ENCODE results near the gene PRR30. TPM values are rescaled to one million over a fixed set of nuclear protein-coding genes. Genes with fewer than 3 reads are reported as not detected.

The PRR30 gene
- polyA plus RNA-seq, 3 donors, result not detected

DNA sequence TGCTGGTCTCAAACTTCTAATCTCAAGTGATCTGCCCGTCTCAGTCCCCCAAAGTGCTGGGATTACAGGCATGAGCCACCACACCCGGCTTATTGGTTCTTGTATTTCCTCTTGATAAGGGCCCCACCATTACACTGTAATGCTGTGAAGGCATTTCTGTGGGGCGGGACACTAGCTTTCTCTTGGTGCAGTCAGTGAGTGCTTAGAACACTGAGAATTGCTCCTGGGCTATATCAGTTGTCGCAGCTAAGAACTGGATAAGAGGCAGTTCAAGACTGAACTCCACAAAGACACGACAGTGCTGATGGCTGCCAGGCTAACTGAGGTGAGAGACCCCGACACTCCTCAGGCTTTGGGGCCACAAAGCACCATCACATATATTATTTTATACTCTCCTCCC, 50.6 kb downstream of the PRR30 start:
- no peak for DNase-seq (ENCODE audit: extremely low read depth in 1 of 11, low read depth in 9 of 11, low spot score in 4 of 11)

DNA sequence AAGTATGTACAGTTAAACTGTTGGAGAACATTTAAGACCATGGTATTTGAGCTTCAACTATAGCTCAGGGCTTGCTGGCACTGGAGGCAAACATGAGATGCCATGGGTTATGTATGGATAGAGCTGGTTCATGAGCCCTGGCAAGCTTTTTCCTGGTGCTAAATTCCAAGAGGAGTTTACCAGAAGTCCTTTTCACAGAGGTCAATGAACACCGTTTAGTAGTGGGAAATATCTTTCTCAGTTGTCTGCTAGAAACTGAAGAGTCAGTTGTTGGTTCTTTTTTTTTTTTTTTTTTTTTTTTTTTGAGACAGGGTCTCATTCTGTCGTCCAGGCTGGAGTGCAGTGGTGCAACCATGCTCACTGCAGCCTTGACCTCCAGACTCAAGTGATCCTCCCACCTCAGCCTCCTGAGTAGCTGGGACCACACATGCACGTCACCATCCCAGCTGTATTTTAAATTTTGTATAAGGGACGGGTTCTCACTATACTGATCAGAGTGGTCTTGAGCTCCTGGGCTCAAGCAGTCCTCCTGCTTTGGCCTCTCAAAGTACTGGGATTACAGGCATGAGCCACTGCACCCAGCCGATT, 51.3 kb downstream of the PRR30 start:
- DNase-seq (ENCODE audit: extremely low read depth in 1 of 11, low read depth in 9 of 11, low spot score in 4 of 11), result no peak

Other genes starting within 250 kb of the PRR30 start
- gene MAPRE3, start 168.8 kb downstream of the PRR30 start, polyA plus RNA-seq (ENCODE audit: insufficient read length in 3 of 3), result 10 to 100 TPM in 2 of 3 donors, 1 to 10 TPM in 1; 9.6 to 15.8 (median 12.6) TPM
- 10 to 100 TPM; 55.8 to 71.9 (median 63.6) TPM for gene TMEM214, start 106.4 kb downstream of the PRR30 start, polyA plus RNA-seq (ENCODE audit: insufficient read length in 3 of 3)
- gene AGBL5, start 87.7 kb downstream of the PRR30 start, polyA plus RNA-seq (ENCODE audit: insufficient read length in 3 of 3), result 10 to 100 TPM; 61.9 to 66.8 (median 65.2) TPM
- gene OST4, start 67.8 kb downstream of the PRR30 start, polyA plus RNA-seq (ENCODE audit: insufficient read length in 3 of 3), result 100 to 1,000 TPM; 234 to 273 (median 243) TPM
- gene EMILIN1, start 60.8 kb downstream of the PRR30 start, polyA plus RNA-seq (ENCODE audit: insufficient read length in 3 of 3), result 100 to 1,000 TPM in 1 of 3 donors, 10 to 100 TPM in 2; 53.5 to 130 (median 96.3) TPM
- gene KHK, start 52.6 kb downstream of the PRR30 start, polyA plus RNA-seq (ENCODE audit: insufficient read length in 3 of 3), result 10 to 100 TPM; 42.9 to 58.5 (median 55.3) TPM
- gene CGREF1, start 20.3 kb downstream of the PRR30 start, polyA plus RNA-seq (ENCODE audit: insufficient read length in 3 of 3), result 1 to 10 TPM; 6.2 to 8.6 (median 7.4) TPM
- 1 to 10 TPM; 1.3 to 1.9 (median 1.6) TPM for gene ABHD1, start 15.6 kb downstream of the PRR30 start, polyA plus RNA-seq (ENCODE audit: insufficient read length in 3 of 3)
- 10 to 100 TPM; 42.0 to 55.0 (median 46.4) TPM for gene PREB, start 4.8 kb downstream of the PRR30 start, polyA plus RNA-seq (ENCODE audit: insufficient read length in 3 of 3)
- under 1 TPM; 0.51 to 0.78 (median 0.62) TPM for gene TCF23, start 9.6 kb upstream of the PRR30 start, polyA plus RNA-seq (ENCODE audit: insufficient read length in 3 of 3)
- gene ATRAID, start 72.6 kb upstream of the PRR30 start, polyA plus RNA-seq (ENCODE audit: insufficient read length in 3 of 3), result 100 to 1,000 TPM; 148 to 150 (median 148) TPM
- gene SLC5A6, start 72.9 kb upstream of the PRR30 start, polyA plus RNA-seq (ENCODE audit: insufficient read length in 3 of 3), result 10 to 100 TPM; 37.2 to 47.6 (median 42.0) TPM
- gene CAD, start 78.0 kb upstream of the PRR30 start, polyA plus RNA-seq (ENCODE audit: insufficient read length in 3 of 3), result 10 to 100 TPM; 50.4 to 54.6 (median 54.1) TPM
- gene SLC30A3, start 123.6 kb upstream of the PRR30 start, polyA plus RNA-seq (ENCODE audit: insufficient read length in 3 of 3), result 1 to 10 TPM; 6.0 to 9.2 (median 7.6) TPM
- gene DNAJC5G, start 136.0 kb upstream of the PRR30 start, polyA plus RNA-seq (ENCODE audit: insufficient read length in 3 of 3), result 1 to 10 TPM in 2 of 3 donors, under 1 TPM in 1; 0.59 to 1.7 (median 1.4) TPM
- gene TRIM54, start 143.0 kb upstream of the PRR30 start, polyA plus RNA-seq (ENCODE audit: insufficient read length in 3 of 3), result 1 to 10 TPM; 5.3 to 7.7 (median 5.7) TPM
- gene UCN, start 169.0 kb upstream of the PRR30 start, polyA plus RNA-seq (ENCODE audit: insufficient read length in 3 of 3), result 1 to 10 TPM in 1 of 3 donors, under 1 TPM in 2; 0.56 to 1.1 (median 0.82) TPM
- gene MPV17, start 183.7 kb upstream of the PRR30 start, polyA plus RNA-seq (ENCODE audit: insufficient read length in 3 of 3), result 10 to 100 TPM; 74.0 to 90.5 (median 81.4) TPM
- 10 to 100 TPM; 68.4 to 72.3 (median 71.3) TPM for gene GTF3C2, start 217.4 kb upstream of the PRR30 start, polyA plus RNA-seq (ENCODE audit: insufficient read length in 3 of 3)
- 10 to 100 TPM; 49.7 to 56.0 (median 52.3) TPM for gene EIF2B4, start 230.9 kb upstream of the PRR30 start, polyA plus RNA-seq (ENCODE audit: insufficient read length in 3 of 3)
- 100 to 1,000 TPM; 101 to 110 (median 101) TPM for gene SNX17, start 231.2 kb upstream of the PRR30 start, polyA plus RNA-seq (ENCODE audit: insufficient read length in 3 of 3)
- 10 to 100 TPM; 14.9 to 22.5 (median 21.0) TPM for gene ZNF513, start 241.3 kb upstream of the PRR30 start, polyA plus RNA-seq (ENCODE audit: insufficient read length in 3 of 3)